DMS 273 treated with DMSO at 0.1 percent for 48 hours (cell line): ENCODE data around the gene RABIF.

Experiments used
- DNase-seq: peaks from one replicate; lab custom pipeline; 2025; lab: John Stamatoyannopoulos, UW

Gene RABIF

GRCh38 chr1:202873026-202873425 is 15.9 kb downstream of the RABIF start:
- DNase-seq = no peak

GRCh38 chr1:202871367-202871766 is 17.6 kb downstream of the RABIF start:
- DNase-seq = no peak

- DNase-seq = no peak
These were observed 26.0 kb downstream of the RABIF start for GRCh38 chr1:202862679-202863560.

DNA sequence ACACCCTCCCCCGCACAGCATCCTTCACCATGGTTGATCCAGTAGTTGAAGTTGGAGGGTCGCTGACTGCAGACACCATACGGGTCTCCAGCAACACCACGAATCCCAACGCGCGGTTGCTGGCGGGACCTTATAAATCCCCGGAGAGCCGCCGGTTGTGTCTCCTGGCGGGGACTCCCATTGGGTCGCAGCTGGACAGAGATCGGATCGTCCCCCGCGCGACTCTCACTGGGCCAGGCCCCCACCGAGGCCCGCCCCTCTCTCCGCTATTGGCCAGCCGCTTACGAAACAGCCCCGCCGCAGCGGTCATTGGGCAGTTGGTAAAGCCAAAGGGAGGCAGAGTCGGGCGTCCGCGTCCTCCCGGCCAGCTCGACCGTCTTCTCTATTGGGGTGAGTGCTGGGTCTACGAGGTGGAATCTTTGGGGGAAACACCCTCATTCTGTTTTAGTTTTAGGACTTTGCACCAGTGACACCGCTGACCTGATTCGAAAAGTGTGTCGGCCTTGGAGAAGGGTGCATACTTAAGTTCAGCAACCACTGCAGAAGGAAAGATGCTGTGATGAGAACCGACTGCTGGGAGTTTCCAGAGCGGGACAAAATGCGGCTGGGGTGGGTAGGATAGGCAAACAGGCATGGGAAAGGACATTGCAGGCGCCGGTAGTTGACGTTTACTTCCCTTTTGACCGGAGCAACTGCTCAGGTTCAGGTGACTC is 27.4 kb downstream of the RABIF start:
- DNase-seq = peak; percentile 59

GRCh38 chr1:202860744-202861419 is 28.1 kb downstream of the RABIF start:
- peak; percentile 12 for DNase-seq

DNA sequence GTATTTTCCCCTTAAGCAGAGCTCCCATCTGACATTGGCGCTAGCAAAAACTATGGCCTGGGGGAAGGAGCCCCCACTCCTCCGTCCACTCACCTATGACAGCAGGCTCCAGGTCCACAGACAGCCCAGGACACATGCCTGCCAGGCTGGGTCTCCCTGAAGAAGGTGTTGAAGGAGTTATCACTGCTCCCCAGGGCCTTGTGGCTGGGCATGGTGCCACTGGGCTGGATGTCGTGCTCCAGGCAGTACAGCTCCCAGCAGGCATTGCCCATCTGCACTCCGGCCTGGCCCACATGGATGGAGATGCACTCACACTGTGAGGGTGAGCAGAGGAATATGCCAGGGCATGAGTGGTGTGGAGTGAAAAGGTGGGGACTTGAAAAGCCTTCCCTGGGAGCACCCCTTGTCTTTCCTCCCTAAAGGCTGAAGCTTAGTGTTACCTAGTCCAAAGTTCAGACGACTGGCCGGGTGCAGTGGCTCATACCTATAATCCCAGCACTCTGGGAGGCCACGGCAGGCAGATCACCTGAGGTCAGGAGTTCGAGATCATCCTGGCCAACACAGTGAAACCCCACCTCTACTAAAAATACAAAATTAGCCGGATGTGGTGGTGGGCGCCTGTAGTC is 30.0 kb downstream of the RABIF start:
- no peak for DNase-seq

GRCh38 chr1:202858331-202858730 is 30.6 kb downstream of the RABIF start:
- no peak for DNase-seq

- DNase-seq = no peak
These were observed 31.8 kb downstream of the RABIF start for GRCh38 chr1:202857136-202857610.

- no peak for DNase-seq
These were observed 32.9 kb downstream of the RABIF start for GRCh38 chr1:202856014-202856413.

DNA sequence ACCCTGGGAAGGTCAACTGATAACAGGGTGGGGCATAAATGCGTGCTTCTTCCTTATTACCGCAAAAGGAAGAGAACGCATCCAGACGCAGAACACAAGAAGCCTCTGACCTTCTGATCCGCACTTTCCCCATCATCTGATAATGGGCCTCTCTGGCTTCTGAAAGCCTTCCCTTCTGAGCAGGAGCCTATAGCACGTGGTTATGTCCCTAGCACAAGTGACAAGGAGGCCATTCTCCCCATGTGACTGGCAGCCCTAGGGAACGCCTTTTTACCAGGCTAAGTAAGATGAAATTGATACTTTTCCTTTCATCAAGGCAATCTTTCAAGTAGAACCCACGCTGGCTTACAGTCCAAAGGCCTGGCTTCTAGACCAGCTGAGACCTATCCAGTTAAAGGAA is 34.2 kb downstream of the RABIF start:
- no peak for DNase-seq

DNA sequence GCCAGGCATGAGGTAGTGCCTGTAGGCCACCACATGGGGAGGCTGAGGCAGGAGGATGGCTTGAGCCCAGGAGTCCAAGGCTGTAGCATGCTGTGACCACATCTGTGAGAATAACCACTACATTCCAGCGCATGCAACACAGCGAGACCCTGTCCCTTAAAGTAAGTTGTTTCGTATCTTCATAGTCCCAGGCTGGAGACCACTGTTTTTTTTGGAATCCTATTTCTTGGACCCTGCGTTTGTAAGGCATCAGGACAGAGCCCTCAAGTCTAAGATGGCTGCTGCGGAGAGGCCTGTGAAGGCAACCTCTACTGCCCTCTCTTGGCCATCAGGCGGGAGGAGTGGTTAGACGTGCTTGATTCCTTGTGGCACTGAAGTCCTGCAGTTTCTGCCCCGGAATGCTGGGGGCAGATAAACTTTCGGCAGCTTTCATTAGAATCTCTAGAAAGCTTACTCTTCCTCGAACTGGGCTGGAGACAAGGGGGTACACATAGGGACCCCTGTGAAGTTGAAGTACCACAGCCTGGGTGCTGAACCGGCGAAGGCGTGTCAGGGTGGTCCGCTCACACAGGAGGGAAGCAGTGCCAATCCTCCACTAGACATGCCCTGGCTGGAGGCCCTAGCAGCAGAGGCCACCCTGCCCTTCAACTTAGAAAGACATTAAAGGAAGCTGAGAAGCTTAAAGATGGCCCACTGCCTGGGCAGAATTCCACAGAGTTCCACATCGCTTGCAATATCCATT is 36.6 kb downstream of the RABIF start:
- no peak for DNase-seq

DNA sequence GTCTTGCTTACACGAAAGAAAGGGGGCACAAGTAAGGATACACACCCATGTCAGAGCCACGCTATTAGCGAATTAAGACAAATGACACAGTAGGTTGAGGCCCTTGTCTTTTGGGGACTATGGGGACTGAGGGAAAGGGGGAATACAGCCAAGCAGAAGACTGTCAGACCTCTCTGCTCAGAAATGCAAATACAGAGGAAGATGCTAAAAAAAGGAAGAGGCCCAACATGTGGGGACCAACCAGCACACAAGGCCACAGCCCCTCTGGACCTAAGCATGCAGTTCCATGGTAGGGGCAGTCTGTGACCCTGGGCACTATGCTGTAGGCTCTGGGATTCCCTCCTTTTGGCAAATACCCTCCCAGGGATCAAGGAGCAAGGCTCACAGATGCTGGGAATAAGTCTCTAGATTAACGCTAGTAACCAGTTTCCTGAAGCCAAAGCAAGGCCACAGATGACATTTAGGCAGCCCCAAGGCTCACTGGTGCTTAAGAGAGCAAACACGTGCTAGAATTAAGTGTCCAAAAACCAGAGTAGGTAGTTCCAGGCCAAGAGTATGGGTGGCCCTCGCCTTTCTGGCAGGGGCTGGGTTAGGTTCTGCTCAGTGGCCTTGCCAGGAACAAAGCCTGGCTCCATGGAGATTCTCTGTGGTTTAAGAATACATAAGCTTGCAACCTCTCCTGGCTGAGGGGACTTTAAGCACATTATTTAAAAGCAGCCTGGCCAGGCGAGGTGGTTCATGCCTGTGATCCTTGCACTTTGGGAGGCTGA is 38.2 kb downstream of the RABIF start:
- DNase-seq = no peak

DNA sequence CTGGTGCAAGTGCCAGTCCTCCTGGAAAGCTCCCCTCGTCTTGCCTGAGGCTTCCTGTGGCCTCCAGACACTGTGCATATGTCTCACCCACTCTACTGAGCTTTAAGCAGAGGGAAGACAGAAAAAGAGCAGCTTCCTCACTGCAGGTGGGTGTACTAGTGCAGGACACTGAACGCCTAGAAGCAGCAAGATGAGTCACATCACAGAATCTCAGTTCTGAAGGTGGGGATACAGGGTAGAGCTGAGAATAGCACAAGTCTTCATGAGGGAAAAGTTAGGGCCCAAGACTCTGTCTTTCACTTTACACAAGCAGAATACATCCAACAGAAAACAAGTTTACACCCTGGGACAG is 40.8 kb downstream of the RABIF start:
- no peak for DNase-seq

DNA sequence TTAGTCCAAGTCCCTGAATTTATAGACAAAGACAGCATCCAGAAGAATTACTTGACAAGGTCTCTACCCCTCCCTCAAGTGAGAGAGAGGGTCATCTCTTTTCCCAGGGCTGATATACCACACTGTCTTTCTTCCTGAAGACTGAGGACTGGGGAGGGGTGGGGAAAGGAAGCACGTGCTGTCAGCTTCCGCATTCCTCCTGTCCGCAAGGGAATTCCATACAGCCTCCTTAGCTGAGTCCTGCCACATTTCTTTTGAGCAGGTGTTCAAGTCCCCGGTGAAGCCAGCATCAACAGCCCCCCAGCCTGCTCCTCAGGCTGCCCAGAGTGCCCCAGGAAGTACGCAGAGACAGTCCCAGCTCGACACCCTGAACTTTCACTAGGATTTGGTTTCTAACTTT is 44.0 kb downstream of the RABIF start:
- DNase-seq = no peak

DNA sequence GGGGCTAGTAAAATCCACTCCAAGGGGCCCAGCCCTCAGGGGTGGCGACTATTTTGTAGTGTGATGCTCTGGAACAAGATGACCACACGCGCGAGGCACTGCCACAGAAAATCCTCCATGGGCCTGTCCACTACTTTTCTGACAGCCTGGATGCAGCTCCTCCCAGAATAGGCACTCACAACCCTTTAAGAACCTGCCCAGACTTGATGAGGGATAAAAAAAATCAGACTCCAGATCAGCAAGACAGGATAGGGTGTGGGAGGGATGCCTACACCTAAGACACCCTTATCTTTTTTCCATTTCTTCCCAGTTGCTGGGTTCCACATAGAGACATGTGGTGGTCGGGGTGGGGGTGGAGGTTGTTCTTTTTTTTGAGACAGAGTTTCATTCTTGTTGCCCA is 44.7 kb downstream of the RABIF start:
- no peak for DNase-seq

DNA sequence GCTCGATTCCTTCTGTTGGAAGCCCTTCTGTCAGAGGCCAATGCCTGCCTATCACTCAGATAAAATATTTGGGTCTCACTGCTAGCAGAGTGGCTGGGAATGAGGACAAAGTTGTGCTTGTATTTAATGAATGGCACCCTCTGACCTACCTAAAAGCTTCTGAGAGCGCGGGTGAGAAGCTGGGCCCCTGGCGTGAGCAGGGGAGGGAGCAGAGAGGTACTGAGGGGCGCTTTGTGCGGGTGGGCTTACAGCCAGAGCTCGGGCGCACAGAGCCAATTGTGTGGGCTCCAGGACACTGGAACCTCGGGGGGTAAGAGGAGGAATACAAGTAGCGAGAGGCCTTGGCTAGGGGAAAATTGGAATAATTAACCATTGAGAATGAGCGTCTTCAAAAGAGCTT is 45.9 kb downstream of the RABIF start:
- DNase-seq = no peak

DNA sequence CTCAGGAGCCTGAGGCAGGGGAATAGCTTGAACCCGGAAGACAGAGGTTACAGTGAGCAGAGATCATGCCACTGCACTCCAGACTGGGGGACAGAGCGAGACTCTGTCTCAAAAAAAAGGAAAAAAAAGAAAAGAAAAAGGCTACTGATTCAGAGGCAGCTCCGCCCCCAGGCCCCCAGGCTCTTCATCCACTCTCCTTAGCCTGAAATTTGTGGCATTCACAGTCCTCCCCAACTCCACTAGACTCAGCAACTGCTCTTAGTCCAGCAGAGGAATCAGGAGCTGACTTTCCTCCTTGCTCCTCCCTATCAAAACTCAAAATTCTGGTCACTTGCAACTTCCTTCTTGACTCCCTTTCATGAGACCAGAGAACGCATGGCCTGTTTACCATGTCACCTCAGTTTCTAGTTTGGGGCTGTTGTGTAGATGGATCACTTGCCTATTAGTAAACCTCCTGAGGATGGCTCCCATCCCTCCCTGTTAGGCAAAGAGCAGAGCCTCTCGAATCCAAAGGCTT is 51.1 kb downstream of the RABIF start:
- DNase-seq = no peak

DNA sequence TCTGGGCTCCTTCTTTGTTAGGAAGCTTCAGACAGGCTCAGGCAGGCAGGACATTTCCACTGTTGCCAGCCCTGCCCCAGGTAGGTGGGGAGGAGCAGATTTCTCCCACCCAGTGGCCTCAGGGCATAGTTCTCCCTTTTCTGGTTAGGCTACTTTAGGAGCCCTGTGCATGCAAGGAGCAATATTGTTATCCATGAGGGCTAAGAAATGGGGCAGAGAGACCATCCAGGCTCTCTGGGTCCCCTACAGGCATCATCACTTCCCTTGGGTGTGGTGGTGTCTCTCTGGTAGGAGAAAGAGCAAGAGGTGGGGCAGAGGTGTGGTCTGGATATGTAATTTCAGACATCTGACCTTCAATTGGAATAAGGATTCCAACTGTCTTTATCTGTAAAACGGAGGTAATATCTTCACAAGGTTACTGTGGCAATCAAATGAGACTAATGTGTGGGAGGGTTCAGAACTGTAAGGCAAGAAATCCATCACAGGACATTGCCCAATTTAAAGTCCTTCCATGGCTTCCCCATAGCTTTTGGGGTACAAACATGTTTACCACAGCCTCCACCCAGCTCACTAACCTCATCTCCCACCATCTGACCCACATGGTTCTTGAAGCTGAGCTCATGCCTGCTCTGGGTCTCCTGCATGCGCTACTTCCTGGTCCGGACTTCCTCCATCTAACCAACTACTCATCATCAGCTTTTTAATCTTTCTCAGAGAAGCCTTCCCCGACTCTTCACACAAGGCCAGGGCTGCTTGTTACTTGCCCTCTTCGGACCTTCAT is 52.1 kb downstream of the RABIF start:
- DNase-seq = no peak

GRCh38 chr1:202835548-202836072 is 53.3 kb downstream of the RABIF start:
- no peak for DNase-seq
